IMR-90 (cell line): ENCODE measurements around the gene LRRC9. TPM values are rescaled to one million over a fixed set of nuclear protein-coding genes. Genes with fewer than 3 reads are reported as not detected.

Experiments
- ATAC-seq: fragments of 200-7000 bp; cut with Tn5 transposase; 2 replicates; pipeline ENCODE4 v1.9.1; 2020; ENCODE audit warnings: low read depth, mild to moderate bottlenecking, moderate library complexity
- BruUV-seq: library from RNA; stranded (reverse); fragments of 400-500 nt; replicated peaks from 2 replicates; lab custom pipeline; 2021; lab: Mats Ljungman, UMichigan
- CTCF ChIA-PET: fragments of 300-600 bp; formaldehyde crosslinking; extraction: SDS; loops from one replicate; lab custom pipeline; 2021; ENCODE audit warnings: antibody characterized with exemption; lab: Yijun Ruan, JAX
- POLR2A ChIA-PET: fragments of 300-600 bp; sonication (Branson Sonifier 250); formaldehyde crosslinking; loops from one replicate; lab custom pipeline; 2022; ENCODE audit warnings: antibody characterized with exemption; ENCODE audit not compliant: unreplicated experiment; lab: Charles Lee
- DNase-seq: peaks from one replicate; pipeline ENCODE4 v3.0.0; 2013
- H2AFZ ChIP-seq: replicated peaks from 2 replicates; pipeline ENCODE3; 2013; ENCODE audit warnings: low read length, mild to moderate bottlenecking; ENCODE audit not compliant: poor library complexity
- H2AK5ac ChIP-seq: 2 replicates; pipeline ENCODE4 v1.6.1; 2013; ENCODE audit warnings: low read depth, low read length, inconsistent platforms
- H2AK9ac ChIP-seq: replicated peaks from 2 replicates; pipeline ENCODE3; 2013; ENCODE audit warnings: mild to moderate bottlenecking, low read depth, low read length, moderate library complexity; ENCODE audit not compliant: poor library complexity
- H2BK120ac ChIP-seq: 2 replicates; pipeline ENCODE4 v1.6.1; 2013; ENCODE audit warnings: low read depth, low read length, inconsistent platforms
- H2BK15ac ChIP-seq: 3 replicates; pipeline ENCODE4 v1.6.1; 2013; ENCODE audit warnings: low read depth, low read length, inconsistent platforms
- H2BK20ac ChIP-seq: 2 replicates; pipeline ENCODE4 v1.6.1; 2013; ENCODE audit warnings: low read depth, mild to moderate bottlenecking, inconsistent platforms, low read length, moderate library complexity
- H2BK5ac ChIP-seq: 2 replicates; pipeline ENCODE4 v1.6.1; 2013; ENCODE audit warnings: mild to moderate bottlenecking, low read depth, low read length, inconsistent platforms; ENCODE audit not compliant: poor library complexity, severe bottlenecking
- H3K14ac ChIP-seq: replicated peaks from 2 replicates; pipeline ENCODE4 v1.6.1; 2013; ENCODE audit warnings: low read depth, low read length, inconsistent platforms
- H3K18ac ChIP-seq: 2 replicates; pipeline ENCODE4 v1.6.1; 2013; ENCODE audit warnings: low read depth, low read length, control low read depth
- H3K23ac ChIP-seq: 2 replicates; pipeline ENCODE4 v1.6.1; 2013; ENCODE audit warnings: low read depth, low read length, inconsistent platforms
- H3K27ac ChIP-seq: 2 replicates; pipeline ENCODE4 v1.5.1; 2013; ENCODE audit warnings: mild to moderate bottlenecking, control low read depth, low read length; ENCODE audit not compliant: insufficient read depth
- H3K27me3 ChIP-seq: 2 replicates; pipeline ENCODE4 v1.6.1; 2013; ENCODE audit warnings: low read length; ENCODE audit not compliant: control insufficient read depth, insufficient read depth
- H3K36me3 ChIP-seq: 2 replicates; pipeline ENCODE4 v1.6.1; 2013; ENCODE audit warnings: low read length, mixed read lengths; ENCODE audit not compliant: control insufficient read depth, insufficient read depth
- H3K4ac ChIP-seq: 2 replicates; pipeline ENCODE4 v1.6.1; 2013; ENCODE audit warnings: low read depth, low read length, inconsistent platforms
- H3K4me1 ChIP-seq: 2 replicates; pipeline ENCODE4 v1.6.1; 2013; ENCODE audit warnings: low read length, mixed read lengths; ENCODE audit not compliant: control insufficient read depth, insufficient read depth
- H3K4me2 ChIP-seq: 2 replicates; pipeline ENCODE4 v1.6.1; 2013; ENCODE audit warnings: low read depth, mild to moderate bottlenecking, control low read depth, low read length, moderate library complexity
- H3K4me3 ChIP-seq: 2 replicates; pipeline ENCODE4 v1.5.1; 2013; ENCODE audit warnings: low read depth, mild to moderate bottlenecking, control low read depth, low read length, moderate library complexity; ENCODE audit not compliant: insufficient read depth
- H3K56ac ChIP-seq: 2 replicates; pipeline ENCODE4 v1.6.1; 2013; ENCODE audit warnings: low read length, inconsistent platforms; ENCODE audit not compliant: insufficient read depth; ENCODE audit errors: extremely low read depth
- H3K79me1 ChIP-seq, 2 experiments: 2 replicates each; pipeline ENCODE4 v1.6.1; 2013; ENCODE audit warnings: low read length in 2 of 2, inconsistent platforms in 1 of 2, low read depth in 1 of 2
- H3K9ac ChIP-seq: 2 replicates; pipeline ENCODE4 v1.6.1; 2013; ENCODE audit warnings: low read depth, low read length, control low read depth
- H3K9me1 ChIP-seq: 2 replicates; pipeline ENCODE4 v1.6.1; 2013; ENCODE audit warnings: low read length, inconsistent platforms; ENCODE audit not compliant: insufficient read depth
- H3K9me3 ChIP-seq: 2 replicates; pipeline ENCODE4 v1.6.1; 2013; ENCODE audit warnings: low read length; ENCODE audit not compliant: control insufficient read depth, insufficient read depth
- H4K20me1 ChIP-seq: 2 replicates; pipeline ENCODE4 v1.6.1; 2013; ENCODE audit warnings: low read length, inconsistent platforms; ENCODE audit not compliant: insufficient read depth
- H4K5ac ChIP-seq: 2 replicates; pipeline ENCODE4 v1.6.1; 2013; ENCODE audit warnings: mild to moderate bottlenecking, low read depth, low read length, control low read depth
- H4K8ac ChIP-seq, 2 experiments: 2 replicates each; pipeline ENCODE4 v1.6.1; 2013; ENCODE audit warnings: low read depth in 2 of 2, low read length in 2 of 2, control low read depth in 1 of 2, inconsistent platforms in 1 of 2
- H4K91ac ChIP-seq: 2 replicates; pipeline ENCODE4 v1.6.1; 2013; ENCODE audit warnings: low read depth, low read length, inconsistent platforms; ENCODE audit not compliant: insufficient read depth
- RFX5 ChIP-seq: IDR thresholded peaks from 2 replicates; pipeline ENCODE4 v1.8.0; 2012; ENCODE audit warnings: low read depth, mild to moderate bottlenecking, low read length, moderate library complexity
- WGBS, 2 experiments: methylation state at CpG; one replicate each; pipeline versions ENCODE4 v1.1.5 to v1.1.7; 2013; ENCODE audit warnings: missing lambda C conversion rate in 2 of 2; ENCODE audit not compliant: insufficient read length in 1 of 2; ENCODE audit errors: extremely low coverage in 2 of 2; 5-methylcytosine and 5-hydroxymethylcytosine counted together
- dilution Hi-C: fragments of 300-500 bp; cut with HindIII; formaldehyde crosslinking; loops from one replicate; pipeline ENCODE4 v1.14.3; 2018; ENCODE audit warnings: low sequenced_read_pairs; ENCODE audit not compliant: unreplicated experiment
- in situ Hi-C: fragments of 300-500 bp; cut with MboI; formaldehyde crosslinking; loops from 3 replicates; pipeline ENCODE4 v1.14.3; 2019; ENCODE audit warnings: low sequenced_read_pairs, inconsistent platforms, mixed read lengths
- intact Hi-C: fragments of 100-400 bp; cut with micrococcal nuclease; formaldehyde crosslinking; loops from 2 replicates; pipeline ENCODE4 v1.10.0; 2022
- polyA plus RNA-seq, 3 experiments: library from polyadenylated mRNA; depleted of rRNA; stranded (reverse); fragments of >200 nt; gene quantifications; 2 replicates each; pipeline ENCODE4 v1.2.3, GENCODE V29; 2012; ENCODE audit warnings: low replicate concordance in 1 of 3
- total RNA-seq: library from RNA; depleted of rRNA; stranded (reverse); fragments of >200 nt; gene quantifications from 2 replicates; pipeline ENCODE4 v1.2.3, GENCODE V29; 2012

The LRRC9 gene
- total and polyA plus RNA-seq, 2 of the 4 experiments (the other 2 are of a cell fraction) = not detected

DNA sequence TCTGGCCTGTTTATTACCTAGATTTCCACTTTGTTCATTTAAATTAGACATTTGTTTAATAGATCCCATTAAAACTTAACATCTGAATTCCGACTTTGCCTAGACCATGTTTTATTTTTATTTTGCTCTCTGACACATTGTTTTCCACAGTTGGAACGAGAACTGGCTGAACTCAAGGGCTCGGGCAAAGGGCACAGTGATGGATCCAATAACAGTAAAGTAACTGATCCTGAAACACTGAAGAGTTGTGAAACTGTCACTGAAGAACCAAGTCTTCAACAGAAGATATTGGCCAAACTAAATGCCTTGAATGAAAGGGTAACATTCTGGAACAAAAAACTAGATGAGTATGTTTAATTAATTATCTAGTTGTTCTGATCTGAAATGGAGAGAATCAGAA lies 39.7 kb downstream of the LRRC9 start:
- intact Hi-C loops = loop anchor here (10.0 kb wide), 2 partner anchors 105 to 135 kb away; partner anchors contain the start of gene PCNX4
- no peak overlapping the region for H2BK5ac ChIP-seq

More for the DNA sequence above, 39.7 kb downstream of the LRRC9 start:
- H3K9ac ChIP-seq = no peak overlapping the region
- H2AFZ ChIP-seq = no peak overlapping the region
- H3K9me3 ChIP-seq = no peaks in the 10 kb centered on the region
- H3K56ac ChIP-seq = no peak overlapping the region
- no peak overlapping the region for H2BK120ac ChIP-seq
- no peak overlapping the region for H2BK15ac ChIP-seq
- ChIA-PET CTCF (no interaction called here), POLR2A (no interaction called here)
- no peak overlapping the region for H3K14ac ChIP-seq
- no peaks in the 10 kb centered on the region for H3K9me1 ChIP-seq
- no peak overlapping the region for H4K8ac ChIP-seq
- H3K18ac ChIP-seq = no peak overlapping the region
- H3K4me1 ChIP-seq = no peaks in the 10 kb centered on the region
- no peak overlapping the region for H3K4ac ChIP-seq
- no peak overlapping the region for H3K23ac ChIP-seq
- H3K36me3 ChIP-seq = no peaks in the 10 kb centered on the region
- no peaks in the 10 kb centered on the region for H4K20me1 ChIP-seq
- BruUV-seq = no TSS peak
- 24% methylated on average over 2 of the region's 3 CpGs; no CpG with 5 or more reads in 1 of the 2 experiments for WGBS, 2 experiments
- H3K4me2 ChIP-seq = no peak overlapping the region
- H2BK20ac ChIP-seq = no peak overlapping the region
- no peak overlapping the region for H4K5ac ChIP-seq
- dilution Hi-C loops (no loop called here), in situ Hi-C loops (no loop called here)
- no peak overlapping the region for H3K4me3 ChIP-seq
- H2AK5ac ChIP-seq = no peak overlapping the region
- TF ChIP-seq RFX5 = no peak
- ATAC-seq (no peak), DNase-seq (no peak)
- H4K91ac ChIP-seq = no peak overlapping the region
- no peaks in the 10 kb centered on the region for H3K79me1 ChIP-seq
- no peak overlapping the region for H3K27ac ChIP-seq
- H2AK9ac ChIP-seq = no peak overlapping the region
- H3K27me3 ChIP-seq = no peaks in the 10 kb centered on the region
